ENCODE measurements around the gene FRAT1. TPM values are rescaled to one million over a fixed set of nuclear protein-coding genes. Genes with fewer than 3 reads are reported as not detected.

FRAT1 gene
- total and polyA plus RNA-seq, 8 donors = 2.4 to 10.8 (median 3.3) TPM

- peaks cover 0 to 8% of the 10 kb centered on the region in 2 donors for H3K4me1 ChIP-seq
- no peak for DNase-seq
- peak overlapping the region; percentile 79 to 89 for H3K4me3 ChIP-seq
- TF ChIP-seq, protein P1, sequence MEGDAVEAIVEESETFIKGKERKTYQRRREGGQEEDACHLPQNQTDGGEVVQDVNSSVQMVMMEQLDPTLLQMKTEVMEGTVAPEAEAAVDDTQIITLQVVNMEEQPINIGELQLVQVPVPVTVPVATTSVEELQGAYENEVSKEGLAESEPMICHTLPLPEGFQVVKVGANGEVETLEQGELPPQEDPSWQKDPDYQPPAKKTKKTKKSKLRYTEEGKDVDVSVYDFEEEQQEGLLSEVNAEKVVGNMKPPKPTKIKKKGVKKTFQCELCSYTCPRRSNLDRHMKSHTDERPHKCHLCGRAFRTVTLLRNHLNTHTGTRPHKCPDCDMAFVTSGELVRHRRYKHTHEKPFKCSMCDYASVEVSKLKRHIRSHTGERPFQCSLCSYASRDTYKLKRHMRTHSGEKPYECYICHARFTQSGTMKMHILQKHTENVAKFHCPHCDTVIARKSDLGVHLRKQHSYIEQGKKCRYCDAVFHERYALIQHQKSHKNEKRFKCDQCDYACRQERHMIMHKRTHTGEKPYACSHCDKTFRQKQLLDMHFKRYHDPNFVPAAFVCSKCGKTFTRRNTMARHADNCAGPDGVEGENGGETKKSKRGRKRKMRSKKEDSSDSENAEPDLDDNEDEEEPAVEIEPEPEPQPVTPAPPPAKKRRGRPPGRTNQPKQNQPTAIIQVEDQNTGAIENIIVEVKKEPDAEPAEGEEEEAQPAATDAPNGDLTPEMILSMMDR (IDR thresholded peaks at IDR 0.05) = no peak
- peak overlapping the region; percentile 97 to 99 for H3K27ac ChIP-seq
- H3K9me3 ChIP-seq = no peaks in the 10 kb centered on the region
- H3K36me3 ChIP-seq = peaks cover 0 to 11% of the 10 kb centered on the region in 2 donors
- intact Hi-C loops (cut with DNase I) = no loop called here
- H3K27me3 ChIP-seq = no peaks in the 10 kb centered on the region
- ATAC-seq = peak; percentile 12
Observed at GRCh38 chr10:97291357-97292096, 27.5 kb upstream of the FRAT1 start.

DNA sequence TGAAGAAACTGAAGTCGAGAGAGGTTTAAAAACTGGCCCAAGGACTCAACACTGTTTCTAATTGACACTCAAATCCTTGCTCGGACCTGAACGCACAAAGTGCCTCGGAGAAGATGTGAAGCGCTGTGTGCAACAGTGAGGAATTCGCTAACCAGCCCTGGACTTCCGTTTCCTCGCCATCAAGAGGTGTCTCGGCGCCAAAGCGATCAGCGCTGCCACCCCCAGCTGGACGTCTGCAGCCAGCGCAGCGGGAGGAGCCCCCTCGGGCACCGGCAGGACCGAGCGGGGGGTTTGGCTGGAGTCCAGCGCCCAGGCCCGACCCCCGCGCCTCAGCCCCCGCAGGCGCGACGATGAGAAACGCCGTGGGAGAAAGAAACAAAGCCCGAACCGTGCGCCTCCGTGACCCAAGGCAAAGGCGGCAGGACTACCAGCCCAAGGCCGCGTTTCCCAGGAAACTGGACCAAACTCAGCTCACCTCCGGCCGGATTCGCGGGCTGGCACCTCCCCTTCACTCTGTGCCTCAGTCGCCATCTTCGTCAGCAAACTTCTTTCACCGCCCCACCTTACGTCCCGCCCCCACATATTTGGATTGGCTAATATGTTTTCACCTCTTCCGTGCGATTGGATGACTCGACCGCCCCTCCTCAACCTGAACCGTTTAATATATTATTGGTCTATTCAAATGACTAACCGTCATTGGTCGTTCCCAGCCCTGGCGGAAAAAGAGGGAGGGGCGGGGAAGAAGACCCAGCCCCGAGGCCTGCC lies 26.8 kb upstream of the FRAT1 start, which contains the start of gene ARHGAP19:
Gene ARHGAP19, minus strand, starts transcription at position 541 of the 765 bp plus-strand sequence. Its CDS starts 10 bp downstream, at position 531.
- peaks cover 0 to 8% of the 10 kb centered on the region in 2 donors for H3K36me3 ChIP-seq
- peaks cover 0 to 8% of the 10 kb centered on the region in 2 donors for H3K4me1 ChIP-seq
- peak; percentile 99 for ATAC-seq
- TF ChIP-seq, protein P1 (IDR thresholded peaks at IDR 0.05) = peak in 1 of 2 donors; percentile 16
- peak within 1 kb of the TSS; percentile 79 to 89 for H3K4me3 ChIP-seq
- H3K9me3 ChIP-seq = no peaks in the 10 kb centered on the region
- DNase-seq = peak; percentile 91 to 98 (median 96)
- intact Hi-C loops (cut with DNase I) = no loop called here
- no peaks in the 10 kb centered on the region for H3K27me3 ChIP-seq
- H3K27ac ChIP-seq = peak within 1 kb of the TSS; percentile 97 to 99

DNA sequence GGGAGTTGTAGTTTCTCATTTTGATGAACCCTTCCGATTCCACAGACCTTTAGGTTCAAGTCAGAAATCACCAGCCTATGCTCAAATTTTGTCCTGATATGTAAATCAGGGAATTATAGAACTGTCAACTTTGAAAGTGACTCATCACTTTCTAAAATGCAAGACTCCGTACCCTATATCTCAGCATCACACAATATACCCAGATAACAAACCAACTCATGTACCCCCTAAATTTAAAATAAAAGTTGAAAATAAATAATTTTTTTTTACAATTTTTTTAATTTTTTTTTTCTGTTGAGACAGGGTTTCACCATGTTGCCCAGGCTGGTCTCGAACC lies 26.2 kb upstream of the FRAT1 start:
- intact Hi-C loops (cut with DNase I) = no loop called here
- H3K4me1 ChIP-seq = peaks cover 0 to 8% of the 10 kb centered on the region in 2 donors
- no peak overlapping the region for H3K27ac ChIP-seq
- no peak for DNase-seq
- H3K4me3 ChIP-seq = no peak overlapping the region
- H3K9me3 ChIP-seq = no peaks in the 10 kb centered on the region
- ATAC-seq = no peak
- TF ChIP-seq, protein P1 (IDR thresholded peaks at IDR 0.05) = no peak
- no peaks in the 10 kb centered on the region for H3K27me3 ChIP-seq
- peaks cover 0 to 2% of the 10 kb centered on the region in 2 donors for H3K36me3 ChIP-seq

DNA sequence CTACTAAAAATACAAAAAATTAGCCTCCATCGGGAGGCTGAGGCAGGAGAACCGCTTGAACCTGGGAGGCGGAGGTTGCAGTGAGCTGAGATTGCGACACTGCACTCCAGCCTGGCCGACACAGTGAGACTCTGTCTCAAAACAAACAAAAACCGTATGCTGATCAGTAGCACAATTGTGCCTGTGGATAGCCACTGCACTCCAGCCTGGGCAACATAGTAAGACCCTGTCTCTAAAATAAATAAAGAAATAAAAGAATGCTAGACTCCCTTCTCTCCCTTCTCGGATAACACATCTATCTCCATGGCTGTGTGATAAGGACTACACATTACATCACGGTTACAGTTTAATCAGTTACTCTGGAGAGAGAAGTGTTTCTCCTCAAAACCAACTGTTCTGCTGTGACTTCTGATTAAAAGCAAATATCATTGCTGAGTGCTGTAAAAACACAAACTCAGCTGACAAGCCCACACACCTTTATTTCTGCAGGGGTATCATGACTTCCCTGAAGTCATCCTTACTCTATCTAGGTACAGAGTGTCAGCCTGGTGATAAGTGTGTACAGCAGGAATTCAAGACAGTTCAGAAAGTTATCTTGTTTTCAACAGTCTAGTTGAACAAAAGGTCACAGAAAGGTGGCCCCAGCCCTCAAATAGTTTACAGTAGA lies 21.4 kb upstream of the FRAT1 start:
- ATAC-seq (peak; percentile 64), DNase-seq (no peak)
- Histone ChIP-seq H3K27ac (no peak overlapping the region), H3K4me1 (no peaks in the 10 kb centered on the region), H3K27me3 (no peaks in the 10 kb centered on the region), H3K4me3 (no peak overlapping the region), H3K9me3 (no peaks in the 10 kb centered on the region), H3K36me3 (no peaks in the 10 kb centered on the region)
- TF ChIP-seq, protein P1 (IDR thresholded peaks at IDR 0.05) = no peak
- intact Hi-C loops (cut with DNase I) = no loop called here

GRCh38 chr10:97298223-97298571 lies 20.9 kb upstream of the FRAT1 start:
- no peak for ATAC-seq
- no peak overlapping the region for H3K27ac ChIP-seq

More at GRCh38 chr10:97298223-97298571, 20.9 kb upstream of the FRAT1 start:
- Histone ChIP-seq H3K4me3 (no peak overlapping the region), H3K9me3 (no peaks in the 10 kb centered on the region), H3K36me3 (no peaks in the 10 kb centered on the region), H3K4me1 (no peaks in the 10 kb centered on the region), H3K27me3 (no peaks in the 10 kb centered on the region)
- DNase-seq = no peak
- TF ChIP-seq, protein P1 (IDR thresholded peaks at IDR 0.05) = no peak
- intact Hi-C loops (cut with DNase I) = no loop called here
